ENCODE data around the gene SPAAR.
"Not testable (repeated sequence)": the region's sequence is repeated elsewhere in the genome, so short reads cannot be mapped to it uniquely, and the experiment has no call there.

Gene SPAAR

DNA sequence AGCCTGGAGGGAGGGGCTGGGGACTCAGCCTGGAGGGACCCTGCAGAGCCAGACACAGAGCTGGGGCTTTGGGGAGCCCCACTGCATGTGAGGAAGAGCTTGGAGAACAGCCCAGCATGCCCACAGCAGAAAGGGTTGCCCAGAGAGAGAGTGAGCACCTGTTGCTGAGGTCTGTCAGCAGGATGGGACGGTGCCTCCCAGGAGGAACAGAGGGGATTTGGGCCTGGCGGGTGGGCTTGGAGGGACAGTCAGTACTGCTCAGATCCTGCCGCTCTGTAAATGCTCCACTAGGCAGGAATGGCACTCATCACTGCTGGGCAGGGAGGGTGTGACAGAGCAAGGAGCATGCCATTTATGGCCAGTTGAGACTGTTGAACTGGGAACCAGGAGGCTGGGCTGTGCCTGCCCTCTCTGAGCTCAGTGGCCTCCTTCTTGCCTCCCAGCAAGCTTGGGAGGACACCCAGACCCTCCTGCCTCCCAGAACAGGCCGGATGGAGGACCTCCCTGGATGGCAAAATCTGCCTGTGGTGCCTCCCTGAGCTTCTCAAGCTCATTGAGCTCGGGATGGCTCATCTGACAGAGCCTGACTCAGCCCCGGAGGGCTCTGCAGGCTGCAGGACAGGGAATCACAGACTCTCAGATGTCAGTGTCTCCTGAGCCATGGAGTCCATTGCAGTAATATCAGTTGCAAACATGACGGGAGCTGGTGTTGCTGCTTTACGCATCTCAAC, 4.1 kb upstream of the SPAAR start:
- DNase-seq = no peak

DNA sequence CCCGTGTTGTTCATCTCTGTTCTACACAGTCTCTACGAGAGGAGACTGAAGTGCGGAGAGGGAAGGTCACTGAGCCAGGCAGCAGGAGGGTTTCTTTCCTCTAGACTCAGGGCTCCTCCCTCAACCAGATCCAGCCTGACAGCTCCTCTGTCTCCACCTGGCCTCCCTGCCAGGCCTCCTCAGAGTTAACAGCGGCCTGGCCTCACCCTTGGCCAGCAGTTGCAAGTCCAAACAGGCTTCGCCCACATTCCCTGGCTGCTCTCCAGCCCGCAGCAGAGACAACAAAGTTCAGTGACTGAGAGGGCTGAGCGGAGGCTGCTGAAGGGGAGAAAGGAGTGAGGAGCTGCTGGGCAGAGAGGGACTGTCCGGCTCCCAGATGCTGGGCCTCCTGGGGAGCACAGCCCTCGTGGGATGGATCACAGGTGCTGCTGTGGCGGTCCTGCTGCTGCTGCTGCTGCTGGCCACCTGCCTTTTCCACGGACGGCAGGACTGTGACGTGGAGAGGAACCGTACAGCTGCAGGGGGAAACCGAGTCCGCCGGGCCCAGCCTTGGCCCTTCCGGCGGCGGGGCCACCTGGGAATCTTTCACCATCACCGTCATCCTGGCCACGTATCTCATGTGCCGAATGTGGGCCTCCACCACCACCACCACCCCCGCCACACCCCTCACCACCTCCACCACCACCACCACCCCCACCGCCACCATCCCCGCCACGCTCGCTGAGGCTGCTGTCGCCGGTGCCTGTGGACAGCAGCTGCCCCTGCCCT, 3.2 kb upstream of the SPAAR start, which contains the start of gene HRCT1:
HRCT1 (plus strand) TSS at position 291 of the 768 bp plus-strand sequence; CDS start at position 377, 86 bp downstream.
- DNase-seq = peak; percentile 82

DNA sequence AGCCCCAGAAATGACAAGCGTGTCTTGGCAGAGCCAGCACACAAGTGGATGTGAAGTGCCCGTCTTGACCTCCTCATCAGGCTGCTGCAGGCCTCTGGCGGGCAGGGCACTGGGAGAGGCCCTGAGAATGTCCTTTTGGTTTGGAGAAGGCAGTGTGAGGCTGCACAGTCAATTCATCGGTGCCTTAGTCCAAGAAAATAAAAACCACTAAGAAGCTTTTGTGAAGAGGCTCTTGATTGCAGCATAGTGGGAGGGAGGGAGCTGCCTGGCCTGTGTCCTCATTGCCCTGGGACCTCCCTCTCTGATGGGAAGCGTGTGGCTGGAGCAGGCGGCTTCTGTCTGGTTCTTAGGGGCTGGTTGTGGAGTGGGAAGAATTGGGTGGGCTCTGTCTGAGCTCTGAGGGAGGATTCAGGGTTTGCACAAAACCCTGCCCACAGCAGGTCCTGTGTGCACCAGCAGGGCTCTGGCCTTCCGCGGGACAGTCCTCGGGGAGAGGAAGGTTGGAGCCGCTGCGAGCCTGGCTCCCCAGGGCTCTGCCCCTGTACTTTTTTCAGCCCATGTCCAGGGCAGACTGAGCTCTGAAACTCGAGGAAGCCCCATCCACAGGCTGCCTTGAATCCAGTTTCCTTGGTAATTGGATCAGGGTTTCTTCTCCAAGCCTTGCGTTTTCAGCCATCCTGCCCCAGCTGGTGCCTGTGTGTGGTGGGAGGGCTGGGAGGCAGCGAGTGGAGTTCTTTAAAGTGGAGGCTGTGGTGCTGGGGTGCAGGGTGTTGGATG, 2.2 kb upstream of the SPAAR start:
- no peak for DNase-seq

DNA sequence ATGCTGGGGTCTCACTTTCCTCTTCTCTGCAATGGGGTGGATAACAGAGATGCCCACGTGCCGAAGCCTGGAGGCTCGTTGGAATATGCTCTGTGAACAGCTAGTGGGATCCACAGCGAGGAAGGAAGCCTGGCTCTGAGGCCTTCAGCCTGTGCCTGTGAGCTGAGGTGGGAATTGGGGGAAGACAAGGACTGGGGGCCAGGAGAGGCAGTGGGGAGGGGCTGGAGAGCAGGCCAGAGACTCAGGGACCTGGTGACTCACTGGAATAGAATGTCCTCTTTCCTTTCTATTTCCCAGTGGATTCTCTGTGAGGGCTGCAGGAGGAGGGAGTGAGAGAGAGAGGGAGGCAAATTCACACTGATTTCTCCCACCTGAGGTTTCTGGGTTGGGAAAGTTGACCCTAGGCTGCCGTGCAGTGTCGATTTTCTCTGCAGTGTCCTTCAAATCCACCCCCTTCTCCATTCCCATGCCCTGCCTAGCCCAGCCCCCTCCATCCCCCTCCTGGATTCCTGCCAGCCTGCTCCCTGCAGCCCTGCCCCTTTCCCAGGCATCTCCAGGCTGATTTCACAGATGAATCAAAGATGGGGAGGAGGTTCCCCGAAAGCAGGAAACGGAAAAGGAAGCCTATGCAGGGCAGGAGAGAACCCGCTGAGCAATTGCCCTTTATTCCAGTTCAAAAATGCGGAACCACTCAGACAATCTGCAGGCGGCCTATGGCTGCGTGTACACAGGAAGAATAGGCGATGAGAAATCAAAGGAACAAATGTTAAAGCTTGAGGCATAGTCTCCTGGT, 1.4 kb upstream of the SPAAR start:
- DNase-seq = no peak

DNA sequence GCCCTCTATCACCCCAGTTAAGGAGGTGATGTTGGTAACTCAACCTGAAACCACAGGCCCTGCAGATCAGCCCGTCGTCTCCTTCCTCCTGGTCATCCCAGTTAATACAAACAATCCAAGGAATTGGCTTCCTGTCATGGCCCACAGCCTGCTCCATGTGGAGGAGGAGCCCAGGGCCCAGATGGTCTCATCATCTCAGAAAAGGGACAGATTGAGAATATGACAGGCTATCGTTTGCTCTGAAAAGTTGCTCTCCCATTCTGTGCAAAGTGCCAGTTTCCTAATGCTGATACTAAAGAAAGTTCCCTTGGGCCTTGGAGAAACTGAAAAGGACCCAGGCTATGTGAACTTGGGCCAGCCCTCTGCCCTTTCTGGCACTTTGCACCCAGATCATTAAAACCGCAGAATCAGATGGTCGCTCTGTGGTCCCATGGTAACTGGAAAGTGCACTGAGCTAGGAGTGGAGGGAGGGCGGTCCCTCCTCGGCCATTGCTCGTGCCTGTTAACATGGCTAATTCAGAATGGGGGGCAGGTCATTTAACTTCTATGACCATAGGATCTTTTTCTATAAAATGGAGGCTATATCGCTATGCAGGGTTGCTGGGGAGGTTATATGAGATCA, 675 bp upstream of the SPAAR start:
- no peak for DNase-seq

DNA sequence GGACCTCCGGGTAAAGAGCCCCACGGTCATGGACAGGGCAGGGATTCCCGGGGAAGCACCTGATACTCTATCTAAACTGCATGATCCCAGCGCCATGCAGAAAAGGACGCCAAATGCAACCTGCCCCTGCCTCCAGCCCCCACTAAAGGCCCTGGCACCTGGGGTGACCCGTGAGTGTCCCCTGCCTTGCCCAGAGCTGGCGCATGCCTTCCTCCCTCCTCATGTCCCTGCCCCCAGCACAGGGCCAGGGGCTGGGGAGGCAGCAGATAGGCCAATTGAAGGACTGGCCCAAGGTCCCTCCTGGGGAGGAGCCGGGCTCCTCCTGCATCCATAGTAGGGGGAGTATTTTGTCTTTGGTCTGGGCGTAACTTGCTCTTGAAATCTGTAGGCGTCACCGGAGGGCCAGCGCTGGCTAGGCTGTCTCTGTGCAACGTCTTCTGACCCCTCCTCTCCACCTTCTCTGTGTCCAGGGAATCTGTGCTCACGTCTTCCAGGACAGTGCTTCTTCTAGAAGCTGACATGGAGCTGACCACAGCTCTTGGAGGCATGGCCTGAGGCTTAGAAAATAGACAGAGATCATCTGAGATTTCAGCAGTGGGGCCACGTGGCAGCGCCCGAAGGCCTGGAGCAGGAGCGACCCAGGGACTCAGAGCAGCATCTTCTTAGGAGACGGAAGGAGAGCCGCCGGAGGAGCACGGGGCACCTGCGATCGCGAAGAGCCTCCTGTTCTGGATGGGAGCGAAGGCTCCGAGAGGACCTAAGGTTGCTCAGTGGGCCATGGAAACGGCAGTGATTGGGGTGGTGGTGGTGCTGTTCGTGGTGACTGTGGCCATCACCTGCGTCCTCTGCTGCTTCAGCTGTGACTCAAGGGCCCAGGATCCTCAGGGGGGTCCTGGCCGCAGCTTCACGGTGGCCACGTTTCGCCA, 660 bp downstream of the SPAAR start:
- no peak for DNase-seq

DNA sequence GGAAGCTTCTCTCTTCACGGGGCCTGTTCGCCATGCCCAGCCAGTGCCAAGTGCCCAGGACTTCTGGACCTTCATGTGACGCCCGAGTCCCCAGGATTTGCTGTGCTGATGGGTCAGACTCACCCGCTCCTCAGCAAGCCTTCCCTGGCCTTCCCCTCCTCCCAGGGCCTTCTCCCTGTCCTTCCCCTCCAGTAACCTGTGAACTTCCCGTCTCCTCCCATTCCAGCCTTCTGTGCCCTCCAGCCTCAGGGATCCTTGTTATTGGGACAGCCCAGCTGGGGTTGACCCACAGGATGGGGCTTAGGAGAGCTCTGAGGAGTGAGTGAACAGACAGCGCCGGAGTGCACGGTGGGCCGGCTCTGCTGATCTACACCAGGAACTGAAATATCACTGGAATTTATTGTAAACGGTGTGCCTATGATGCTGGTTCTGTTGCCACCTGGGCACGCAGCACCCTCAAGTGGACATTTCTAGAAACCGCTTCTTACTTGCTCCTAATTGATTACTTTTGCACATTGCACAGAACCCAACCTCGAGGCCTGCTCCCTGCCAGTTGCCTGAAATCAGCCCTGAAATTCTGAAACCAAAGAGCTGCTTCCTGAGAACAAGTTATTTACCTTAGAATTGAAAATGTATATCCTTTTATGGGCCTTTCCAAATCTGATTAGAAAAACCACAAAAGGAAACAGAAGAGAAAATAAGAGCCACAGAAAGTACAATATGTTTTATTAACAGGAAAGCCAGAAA, 1.5 kb downstream of the SPAAR start:
- no peak for DNase-seq

DNA sequence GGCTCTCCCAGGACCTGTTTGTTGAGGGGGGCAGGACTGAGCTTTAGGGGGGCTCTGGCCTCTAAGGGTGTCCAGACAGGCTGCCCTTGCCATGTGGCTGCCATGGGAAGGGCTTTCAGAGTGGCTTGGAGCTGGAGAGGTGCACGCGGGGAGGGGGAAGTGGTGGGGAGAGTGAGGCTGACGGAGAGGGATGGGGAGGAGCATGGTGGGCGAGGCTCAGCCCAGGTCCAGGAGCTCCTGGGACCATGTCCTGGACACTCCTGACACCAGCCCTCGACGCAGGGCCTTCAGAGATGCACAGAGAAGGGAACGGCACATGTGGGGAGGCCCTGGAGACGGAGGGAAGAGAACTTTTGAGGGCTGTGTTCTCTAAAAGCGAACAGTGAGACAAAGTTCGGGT, 2.4 kb downstream of the SPAAR start:
- no peak for DNase-seq

DNA sequence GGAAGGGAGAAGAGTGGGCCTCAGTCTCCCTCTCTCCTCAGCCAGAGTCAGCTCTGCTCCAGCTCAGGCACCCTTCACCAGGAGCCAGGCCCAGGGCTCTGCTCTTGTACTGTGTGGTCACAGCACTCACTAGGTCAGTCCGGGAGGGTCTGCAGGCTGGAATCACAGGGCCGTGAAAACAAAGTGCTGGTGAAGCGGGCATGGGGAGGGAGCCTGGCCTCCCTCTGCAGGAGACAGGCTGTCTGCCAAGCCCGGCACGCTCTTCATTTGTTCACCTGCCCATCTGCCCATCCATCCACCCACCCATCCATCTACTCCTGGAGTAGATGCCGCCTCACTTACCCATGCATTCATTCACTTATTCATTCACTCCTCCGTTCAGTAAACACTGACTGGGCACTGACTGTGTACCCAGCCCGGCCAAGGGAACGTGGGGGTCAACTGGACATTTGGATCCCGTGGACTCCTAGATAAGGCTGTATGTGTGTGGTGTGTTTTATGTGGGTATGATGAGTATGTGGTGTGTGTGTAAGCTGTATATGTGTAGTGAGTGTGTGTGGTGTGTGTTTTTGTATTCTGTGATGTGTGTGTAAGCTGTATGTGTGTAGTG, 3.6 kb downstream of the SPAAR start:
- DNase-seq = no peak

DNA sequence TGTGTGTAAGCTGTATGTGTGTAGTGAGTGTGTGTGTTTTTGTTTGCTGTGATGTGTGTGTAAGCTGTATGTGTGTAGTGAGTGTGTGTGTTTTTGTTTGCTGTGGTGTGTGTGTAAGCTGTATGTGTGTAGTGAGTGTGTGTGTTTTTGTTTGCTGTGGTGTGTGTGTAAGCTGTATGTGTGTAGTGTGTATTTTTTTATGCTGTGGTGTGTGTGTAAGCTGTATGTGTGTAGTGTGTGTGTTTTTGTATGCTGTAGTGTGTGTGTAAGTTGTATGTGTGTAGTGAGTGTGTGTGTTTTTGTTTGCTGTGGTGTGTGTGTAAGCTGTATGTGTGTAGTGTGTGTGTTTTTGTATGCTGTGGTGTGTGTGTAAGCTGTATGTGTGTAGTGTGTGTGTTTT, 4.1 kb downstream of the SPAAR start:
- DNase-seq = not testable (repeated sequence)

DNA sequence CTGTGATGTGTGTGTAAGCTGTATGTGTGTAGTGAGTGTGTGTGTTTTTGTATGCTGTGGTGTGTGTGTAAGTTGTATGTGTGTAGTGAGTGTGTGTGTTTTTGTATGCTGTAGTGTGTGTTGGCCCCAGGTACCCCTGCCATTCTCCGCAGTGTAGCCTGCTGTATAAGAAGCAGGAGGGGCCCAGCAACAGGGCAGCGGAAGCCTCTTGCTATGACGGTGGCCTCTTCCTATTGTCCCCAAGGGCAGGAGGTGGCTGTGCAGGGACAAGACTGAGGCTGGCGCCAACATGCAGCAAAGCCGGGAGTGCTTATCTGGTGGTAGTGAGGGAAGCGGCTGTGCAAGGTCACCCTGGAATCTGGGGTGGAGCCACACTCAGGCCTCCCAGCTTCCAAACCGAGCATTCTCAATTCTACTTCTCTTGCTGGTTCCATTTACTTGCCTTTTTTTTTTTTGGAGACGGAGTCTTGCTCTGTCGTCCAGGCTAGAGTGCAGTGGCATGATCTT, 5.1 kb downstream of the SPAAR start:
- DNase-seq = no peak

DNA sequence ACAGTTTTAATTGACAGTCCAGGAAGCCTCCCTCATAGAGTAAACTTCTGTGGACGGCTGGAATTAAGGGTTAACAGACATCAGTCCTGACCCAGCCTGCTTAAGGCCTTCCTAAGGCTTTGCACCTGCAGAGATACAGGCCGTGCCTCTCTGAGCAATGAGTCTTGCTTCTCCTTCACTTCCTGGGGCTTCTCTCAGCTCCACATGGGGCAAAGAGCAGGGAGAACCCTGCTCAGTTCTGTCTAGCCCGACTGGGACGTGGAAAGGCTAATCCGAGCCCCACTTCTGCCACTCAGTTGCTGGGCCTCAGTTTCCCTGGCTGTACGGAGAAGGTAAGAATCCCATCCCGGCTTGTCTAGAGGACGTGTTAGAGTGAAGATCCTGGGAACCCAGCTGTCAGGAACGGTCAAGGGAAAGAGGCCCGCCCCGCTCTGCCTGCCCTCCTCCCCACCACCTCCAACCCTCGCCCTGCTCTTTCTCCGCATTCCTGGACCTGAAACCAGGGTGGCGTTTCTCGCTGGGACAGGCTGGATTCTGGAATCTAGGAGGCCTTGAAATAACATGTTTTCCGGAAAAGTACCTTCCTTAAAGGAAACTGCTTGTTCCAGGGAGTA, 6.5 kb downstream of the SPAAR start:
- DNase-seq = no peak

DNA sequence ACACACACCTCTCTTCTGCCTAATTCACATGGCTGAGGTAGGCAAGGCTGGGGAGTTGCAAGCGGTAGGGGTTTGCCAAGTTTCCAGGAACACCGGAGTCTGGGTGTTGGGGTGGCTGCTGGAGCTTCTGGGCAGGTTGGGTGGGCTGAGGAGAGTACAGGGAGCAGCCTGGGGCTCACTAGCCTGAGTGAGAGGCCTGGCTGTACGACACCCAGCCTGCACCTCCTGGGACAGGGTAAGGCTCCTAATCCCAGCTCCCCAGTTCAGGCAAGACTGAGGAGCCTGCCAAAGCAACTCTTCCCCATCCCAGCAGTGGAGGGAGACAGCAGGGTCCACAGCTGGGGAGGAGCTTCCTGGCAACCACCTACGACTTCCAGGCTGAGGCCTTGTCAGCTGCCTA, 8.0 kb downstream of the SPAAR start:
- no peak for DNase-seq

DNA sequence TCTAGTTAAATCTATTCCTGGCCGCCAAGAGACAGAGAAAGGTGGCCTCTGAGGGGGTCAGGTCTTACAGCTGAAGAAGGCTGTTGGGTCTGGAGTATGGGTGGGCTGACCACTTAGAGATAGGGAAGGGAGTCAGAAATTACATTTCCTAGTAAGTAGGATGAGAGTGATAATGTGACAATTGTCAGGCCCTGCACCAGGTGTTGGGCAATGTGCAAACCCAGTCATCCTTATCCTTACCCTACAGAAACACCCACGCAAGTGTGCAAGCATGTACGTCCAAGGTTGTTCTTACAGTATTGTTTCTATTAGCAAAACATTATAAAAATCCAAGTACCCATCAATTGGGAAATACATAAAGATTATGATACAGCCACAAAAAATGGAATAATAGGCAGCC, 9.5 kb downstream of the SPAAR start:
- DNase-seq = no peak

DNA sequence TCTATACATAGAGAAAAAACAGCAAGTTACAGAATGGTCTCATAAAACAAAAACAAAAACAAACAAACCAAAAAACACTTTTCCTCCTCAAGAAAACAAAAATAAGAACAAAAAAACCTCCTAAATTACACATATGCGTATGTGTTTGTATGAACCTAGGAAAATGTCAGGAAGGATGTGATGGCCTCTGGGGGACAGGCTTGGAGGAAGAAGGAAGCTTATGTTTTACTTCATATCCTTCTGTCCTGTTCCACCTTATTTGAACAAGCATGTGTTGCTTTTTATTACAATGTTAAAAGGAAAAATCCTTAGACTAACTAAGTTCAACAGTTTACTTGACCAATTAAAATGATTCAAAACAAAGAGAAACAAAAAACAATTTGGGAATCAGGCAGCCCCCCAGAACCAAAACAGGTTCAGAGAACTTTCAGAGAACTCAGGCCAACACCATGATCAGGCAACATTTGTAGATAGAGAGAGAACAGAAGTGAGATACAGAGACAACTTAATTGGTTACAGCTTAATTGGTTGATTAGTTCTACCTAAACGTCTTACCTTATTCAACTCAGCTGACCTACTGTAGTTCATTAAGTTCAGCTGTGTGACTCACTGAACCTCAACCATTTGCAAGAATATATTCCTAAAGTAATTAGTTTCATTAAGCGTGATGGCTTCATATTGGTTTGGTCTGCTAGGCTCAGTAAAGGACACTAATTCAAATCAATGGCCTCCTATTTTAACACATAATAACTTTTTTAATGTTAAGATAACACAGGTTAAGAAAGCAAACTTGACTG, 10.1 kb downstream of the SPAAR start:
- no peak for DNase-seq

DNA sequence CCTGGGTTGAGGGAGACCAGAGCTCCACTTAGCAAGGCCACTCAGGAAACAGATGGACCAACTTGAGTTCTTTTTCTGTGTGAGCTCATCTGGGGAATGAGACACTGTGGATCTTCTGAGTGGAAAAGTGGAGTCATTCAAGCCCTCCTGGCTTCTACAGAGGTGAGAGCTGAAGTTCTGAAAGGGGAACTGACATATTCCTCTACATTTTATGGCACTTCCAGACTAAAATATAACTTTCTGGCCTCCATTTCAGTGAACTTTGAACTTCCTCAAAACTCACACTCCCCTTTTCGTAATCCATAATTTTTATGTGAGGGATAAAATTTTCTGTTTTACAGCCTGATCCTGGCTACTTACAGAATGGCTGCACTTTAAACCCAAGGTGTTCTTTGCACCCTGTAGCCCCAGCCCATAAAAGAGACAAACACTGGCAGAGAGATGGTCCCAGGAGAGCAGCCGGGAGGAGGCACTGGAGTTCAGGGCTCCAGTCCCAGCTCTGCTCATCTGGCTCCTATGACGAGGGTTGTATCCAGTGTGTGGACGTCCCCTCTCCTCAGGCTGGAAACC, 10.8 kb downstream of the SPAAR start:
- no peak for DNase-seq

DNA sequence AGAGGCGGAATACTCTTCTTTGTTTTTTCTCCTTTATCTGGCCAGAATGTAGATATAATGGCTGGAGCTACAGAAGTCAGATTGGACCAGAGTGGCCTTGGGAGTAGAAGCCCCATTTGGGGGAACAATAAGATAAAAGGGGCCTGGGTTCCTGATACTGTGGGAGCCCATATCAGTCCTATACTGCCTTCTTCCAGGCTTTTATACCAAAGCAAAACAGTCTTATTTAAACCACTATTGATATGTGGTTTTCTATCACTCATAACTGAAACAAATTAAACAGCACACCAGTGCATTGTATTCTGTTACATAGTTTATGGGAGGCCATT, 14.3 kb downstream of the SPAAR start:
- DNase-seq = no peak

All from NCI-H510A (cell line).